Activated CD4-positive, alpha-beta T cell treated with anti-CD3 and anti-CD28 coated beads for 36 hours (primary cell): ENCODE data around the gene UBAP2L. TPM values are rescaled to one million over a fixed set of nuclear protein-coding genes. Genes with fewer than 3 reads are reported as not detected.

ENCODE experiments used
- ATAC-seq: fragments of 200-7000 bp; cut with Tn5 transposase; one replicate; pipeline ENCODE4 v1.10.0; 2021; ENCODE audit warnings: mild to moderate bottlenecking, moderate library complexity
- CTCF ChIA-PET: fragments of 350-600 bp; sonication (Branson Sonifier 250); formaldehyde crosslinking; loops from one replicate; lab custom pipeline; 2021; ENCODE audit warnings: antibody characterized with exemption; lab: Charles Lee
- POLR2A ChIA-PET: fragments of 350-600 bp; sonication (Branson Sonifier 250); formaldehyde crosslinking; loops from one replicate; lab custom pipeline; 2021; ENCODE audit warnings: antibody characterized with exemption, inconsistent platforms; lab: Charles Lee
- DNase-seq: peaks from one replicate; pipeline ENCODE4 v3.0.0-alpha.2; 2020
- H3K27ac Mint-ChIP-seq: one replicate; pipeline ENCODE4 v1.8.0; 2021; ENCODE audit warnings: mixed read lengths
- H3K27me3 Mint-ChIP-seq: one replicate; pipeline ENCODE4 v1.8.0; 2021; ENCODE audit warnings: mixed read lengths
- H3K36me3 Mint-ChIP-seq: one replicate; pipeline ENCODE4 v1.8.0; 2021; ENCODE audit warnings: low read depth, mixed read lengths
- H3K4me1 Mint-ChIP-seq: one replicate; pipeline ENCODE4 v1.8.0; 2021; ENCODE audit warnings: mixed read lengths
- H3K4me3 Mint-ChIP-seq: one replicate; pipeline ENCODE4 v1.8.0; 2021; ENCODE audit warnings: mild to moderate bottlenecking, moderate library complexity, mixed read lengths
- H3K9me3 Mint-ChIP-seq: one replicate; pipeline ENCODE4 v1.8.0; 2021; ENCODE audit warnings: low read depth, mixed read lengths
- intact Hi-C, 2 experiments: fragments of 100-400 bp; cut with DNase I in 1 of 2; cut with micrococcal nuclease in 1 of 2; formaldehyde crosslinking; loops; one replicate each; pipeline versions ENCODE4 v1.14.2 to v1.15.1; 2022 to 2024; cut with DNase I, micrococcal nuclease
- total RNA-seq, 2 experiments: library from RNA; stranded (reverse); gene quantifications; one replicate each; pipeline ENCODE4 v1.2.3, GENCODE V29; 2021

Gene UBAP2L
- total RNA-seq, 2 experiments from 2014 or later, result 205 to 255 TPM

DNA sequence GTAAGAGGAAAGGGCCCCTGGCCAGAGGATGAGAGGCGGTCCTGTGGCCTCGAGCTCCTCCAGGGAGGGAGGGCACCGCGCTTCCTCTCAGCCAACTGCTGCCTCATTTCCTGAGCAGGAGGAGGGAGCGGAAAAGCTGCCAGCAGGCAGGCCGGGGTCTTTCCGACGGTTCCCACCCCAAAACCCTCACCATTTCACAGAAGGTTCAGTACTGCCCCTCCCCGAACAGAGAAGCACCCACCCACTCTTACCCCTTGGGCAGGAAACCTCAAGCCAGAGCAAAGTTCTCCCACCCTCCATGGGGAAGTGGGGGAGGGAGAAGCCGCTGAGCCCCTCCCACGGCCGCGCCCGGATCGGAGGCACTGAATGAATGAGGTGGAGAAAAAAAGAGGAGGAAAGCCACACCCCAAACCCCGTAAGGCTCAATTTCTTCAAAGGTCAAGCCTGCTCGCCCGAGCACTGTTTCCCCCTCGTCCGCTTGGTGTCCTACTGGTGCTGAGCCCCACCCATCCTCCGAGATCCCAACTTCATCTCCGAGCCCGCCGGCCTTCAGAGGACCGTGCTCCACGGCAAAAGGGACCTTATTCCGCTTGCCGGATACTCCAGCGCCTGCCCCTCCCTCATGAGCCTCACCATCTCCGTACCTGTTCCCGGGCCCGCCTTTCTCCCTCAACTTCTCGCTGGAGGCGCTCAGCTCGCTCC, 38.3 kb upstream of the UBAP2L start:
- Mint-ChIP-seq H3K9me3 (no peaks in the 10 kb centered on the region), H3K36me3 (peaks cover 44% of the 10 kb centered on the region), H3K27me3 (no peaks in the 10 kb centered on the region), H3K4me3 (peak overlapping the region; percentile 99), H3K4me1 (peaks cover 47% of the 10 kb centered on the region), H3K27ac (peak overlapping the region; percentile 100)
- ChIA-PET CTCF (interaction anchor here (0.8 to 1.9 kb wide), 6 partner anchors 11 to 89 kb away, joined by 3 to 6 read pairs (median 4); a partner anchor contains a TSS), POLR2A (interaction anchor here (0.6 to 1.2 kb wide), 6 partner anchors 11 to 281 kb away, joined by 3 to 5 read pairs (median 4); partner anchors contain the start of gene RPS27)
- ATAC-seq, result peak; percentile 73
- intact Hi-C loops, result loop anchor here (1.0 to 10.0 kb wide), 18 partner anchors 11 to 819 kb away; partner anchors contain the start of genes HAX1 (in 2 of the 2), RPS27 (in 2 of the 2), UBAP2L (in 2 of the 2) and ATP8B2 (in 1 of the 2)
- peak; percentile 93 for DNase-seq

DNA sequence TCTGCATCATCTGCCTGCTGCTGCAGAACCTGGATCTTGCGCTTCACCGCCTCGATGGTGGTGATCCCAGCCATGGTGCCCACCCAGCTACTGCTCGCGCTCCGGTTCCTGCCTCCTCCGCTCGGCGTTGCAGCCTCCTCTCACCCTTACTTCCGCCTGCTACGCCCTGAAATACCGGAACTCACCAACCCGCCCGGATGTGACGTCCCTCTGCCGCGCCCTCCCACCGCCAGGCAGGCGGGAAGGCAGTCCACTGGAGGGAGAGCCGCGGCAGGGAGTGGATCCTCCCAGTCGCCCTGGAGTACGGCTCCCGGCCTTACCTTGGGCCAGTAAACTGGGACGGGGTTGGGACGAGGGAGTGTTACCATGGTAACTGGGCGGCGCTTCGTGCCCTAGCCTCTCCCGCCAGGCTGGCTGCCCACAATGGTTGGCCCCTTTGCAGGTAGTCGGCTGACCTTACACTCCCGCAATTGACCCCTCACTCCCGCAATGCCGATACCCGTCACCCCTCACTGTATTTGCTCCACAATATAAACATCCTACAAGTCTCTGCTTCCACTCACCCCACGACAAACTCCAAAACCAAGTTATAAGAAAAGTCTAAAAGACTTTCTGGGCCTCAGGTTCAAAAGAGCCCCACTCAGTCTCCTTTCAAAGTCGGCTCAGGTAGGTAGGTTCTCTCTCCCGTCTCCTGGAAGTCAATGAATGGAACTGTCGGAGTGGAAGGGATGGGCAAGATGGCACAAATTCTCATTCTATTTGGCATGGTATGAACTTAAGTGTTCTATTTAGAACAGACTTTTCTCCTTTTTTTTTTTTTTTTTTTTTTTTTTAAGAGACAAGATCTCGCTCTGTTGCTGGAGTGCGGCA, 37.5 kb upstream of the UBAP2L start:
- H3K4me3 Mint-ChIP-seq, result peak overlapping the region; percentile 99
- intact Hi-C loops, result loop anchor here (1.0 to 10.0 kb wide), 9 partner anchors 37 to 792 kb away; partner anchors contain the start of genes ATP8B2 (in 1 of the 2), CKS1B (in 1 of the 2), HAX1 (in 1 of the 2) and ILF2 (in 1 of the 2)
- peaks cover 39% of the 10 kb centered on the region for H3K4me1 Mint-ChIP-seq
- ChIA-PET POLR2A (interaction anchor here (0.6 to 0.7 kb wide), 2 partner anchors 41 to 1087 kb away, joined by 4 to 5 read pairs; no protein-coding TSS in a partner anchor), CTCF (interaction anchor here (1.0 to 1.6 kb wide), 4 partner anchors 26 to 203 kb away, joined by 3 to 5 read pairs (median 3); no protein-coding TSS in a partner anchor)
- ATAC-seq, result peak; percentile 72
- peaks cover 39% of the 10 kb centered on the region for H3K36me3 Mint-ChIP-seq
- peak overlapping the region; percentile 100 for H3K27ac Mint-ChIP-seq
- no peaks in the 10 kb centered on the region for H3K9me3 Mint-ChIP-seq
- H3K27me3 Mint-ChIP-seq, result no peaks in the 10 kb centered on the region
- DNase-seq, result peak; percentile 98

- intact Hi-C loops, result loop anchor here (1.0 to 10.0 kb wide), 8 partner anchors 13 to 789 kb away; partner anchors contain the start of genes CKS1B (in 1 of the 2), HAX1 (in 1 of the 2) and SHC1 (in 1 of the 2)
- H3K27me3 Mint-ChIP-seq, result no peaks in the 10 kb centered on the region
- no peak overlapping the region for H3K4me3 Mint-ChIP-seq
- ChIA-PET CTCF (interaction anchor here (1.0 kb wide), 2 partner anchors 27 to 150 kb away, joined by 3 read pairs; no protein-coding TSS in a partner anchor), POLR2A (no interaction called here)
- H3K4me1 Mint-ChIP-seq, result peaks cover 11% of the 10 kb centered on the region
- peaks cover 15% of the 10 kb centered on the region for H3K36me3 Mint-ChIP-seq
- H3K27ac Mint-ChIP-seq, result no peak overlapping the region
- peak; percentile 8 for ATAC-seq
- no peaks in the 10 kb centered on the region for H3K9me3 Mint-ChIP-seq
- DNase-seq, result peak; percentile 88
These were observed 34.6 kb upstream of the UBAP2L start for GRCh38 chr1:154186177-154186576.

GRCh38 chr1:154186852-154187501, 33.8 kb upstream of the UBAP2L start:
- no peak for ATAC-seq
- intact Hi-C loops, result loop anchor here (1.0 to 10.0 kb wide), 8 partner anchors 12 to 788 kb away; partner anchors contain the start of genes CKS1B (in 1 of the 2), HAX1 (in 1 of the 2) and SHC1 (in 1 of the 2)
- peaks cover 6% of the 10 kb centered on the region for H3K4me1 Mint-ChIP-seq
- CTCF ChIA-PET, result interaction anchor here (0.6 to 1.1 kb wide), 5 partner anchors 12 to 148 kb away, joined by 3 to 6 read pairs (median 4); partner anchors contain the start of gene HAX1
- no peaks in the 10 kb centered on the region for H3K9me3 Mint-ChIP-seq
- no peaks in the 10 kb centered on the region for H3K27me3 Mint-ChIP-seq
- H3K27ac Mint-ChIP-seq, result no peak overlapping the region
- no peak for DNase-seq
- H3K36me3 Mint-ChIP-seq, result peaks cover 7% of the 10 kb centered on the region
- no peak overlapping the region for H3K4me3 Mint-ChIP-seq
- POLR2A ChIA-PET, result no interaction called here

- DNase-seq, result no peak
- no peak for ATAC-seq
- Mint-ChIP-seq H3K4me3 (no peak overlapping the region), H3K9me3 (no peaks in the 10 kb centered on the region), H3K27me3 (peaks cover 9% of the 10 kb centered on the region), H3K36me3 (no peaks in the 10 kb centered on the region), H3K4me1 (peaks cover 7% of the 10 kb centered on the region), H3K27ac (no peak overlapping the region)
- ChIA-PET POLR2A (no interaction called here), CTCF (interaction anchor here (1.2 kb wide), 1 partner anchor 9 kb away, joined by 5 read pairs; no protein-coding TSS in a partner anchor)
- intact Hi-C loops, result no loop called here
These were observed 30.2 kb upstream of the UBAP2L start for GRCh38 chr1:154190550-154190949.

DNA sequence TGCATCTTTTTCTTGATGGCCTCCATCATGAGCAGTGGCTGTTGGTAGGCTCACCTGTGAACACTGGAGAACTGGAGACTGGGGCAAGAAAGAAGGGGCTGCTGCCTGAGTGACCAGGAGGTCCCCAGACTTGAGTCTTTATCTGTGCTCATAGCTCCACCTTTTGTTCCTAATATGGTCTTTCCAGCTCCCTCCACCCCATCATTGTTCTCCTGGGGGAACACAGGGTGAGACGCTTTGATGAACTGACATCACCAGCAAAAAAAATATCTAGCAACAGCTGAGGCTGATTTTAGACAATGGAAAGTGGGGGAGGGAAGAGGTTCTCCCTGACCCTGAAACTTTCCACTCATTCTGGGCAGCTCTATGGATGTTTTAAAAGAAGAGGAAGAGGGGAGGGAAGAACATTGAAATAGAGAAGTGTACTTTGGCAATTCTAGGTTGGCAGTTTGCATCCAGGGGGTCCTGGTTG, 28.7 kb upstream of the UBAP2L start, which contains the start of gene TPM3:
Gene TPM3, minus strand, starts transcription at position 111 of the 472 bp plus-strand sequence. Its CDS starts 82 bp downstream, at position 29.
- intact Hi-C loops, result no loop called here
- H3K36me3 Mint-ChIP-seq, result no peaks in the 10 kb centered on the region
- no peak within 1 kb of the TSS for H3K4me3 Mint-ChIP-seq
- CTCF ChIA-PET, result interaction anchor here (0.9 to 1.1 kb wide), 2 partner anchors 21 to 66 kb away, joined by 3 read pairs; no protein-coding TSS in a partner anchor
- POLR2A ChIA-PET, result no interaction called here
- H3K4me1 Mint-ChIP-seq, result peaks cover 3% of the 10 kb centered on the region
- DNase-seq (no peak), ATAC-seq (no peak)
- H3K27ac Mint-ChIP-seq, result no peak within 1 kb of the TSS
- no peaks in the 10 kb centered on the region for H3K9me3 Mint-ChIP-seq
- peaks cover 9% of the 10 kb centered on the region for H3K27me3 Mint-ChIP-seq

- Mint-ChIP-seq H3K9me3 (no peaks in the 10 kb centered on the region), H3K27ac (no peak overlapping the region), H3K4me1 (peaks cover 3% of the 10 kb centered on the region), H3K4me3 (no peak overlapping the region), H3K36me3 (no peaks in the 10 kb centered on the region), H3K27me3 (peaks cover 9% of the 10 kb centered on the region)
- intact Hi-C loops, result no loop called here
- no peak for ATAC-seq
- ChIA-PET CTCF (interaction anchor here (1.1 kb wide), 1 partner anchor 66 kb away, joined by 3 read pairs; no protein-coding TSS in a partner anchor), POLR2A (interaction anchor here (0.5 kb wide), 1 partner anchor 198 kb away, joined by 4 read pairs; no protein-coding TSS in a partner anchor)
- DNase-seq, result no peak
These were observed 28.3 kb upstream of the UBAP2L start for GRCh38 chr1:154192476-154192875.

DNA sequence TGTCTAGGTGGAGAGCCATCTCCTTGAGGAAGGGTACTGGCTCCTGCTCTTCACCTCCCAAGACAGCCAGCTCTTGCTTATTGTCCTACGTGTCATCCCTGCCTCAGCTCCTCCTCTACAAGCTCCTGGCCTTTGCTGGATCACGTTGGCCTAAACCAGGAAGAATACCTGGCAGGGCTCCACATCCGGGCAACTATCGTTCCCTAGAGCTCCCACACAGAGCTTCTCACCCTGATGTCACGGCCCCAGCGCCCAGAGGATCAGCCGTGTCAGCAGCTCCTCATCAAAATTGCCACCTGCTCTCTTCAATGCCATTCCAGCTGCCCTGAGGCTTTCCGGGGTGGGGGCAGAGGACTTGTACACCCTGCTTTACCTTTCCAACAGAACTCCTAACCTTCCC, 26.9 kb upstream of the UBAP2L start:
- Mint-ChIP-seq H3K36me3 (no peaks in the 10 kb centered on the region), H3K27me3 (peaks cover 9% of the 10 kb centered on the region), H3K4me3 (no peak overlapping the region), H3K27ac (no peak overlapping the region), H3K4me1 (peaks cover 3% of the 10 kb centered on the region), H3K9me3 (no peaks in the 10 kb centered on the region)
- POLR2A ChIA-PET, result no interaction called here
- intact Hi-C loops, result no loop called here
- ATAC-seq (no peak), DNase-seq (no peak)
- CTCF ChIA-PET, result interaction anchor here (0.5 to 2.1 kb wide), 9 partner anchors 11 to 301 kb away, joined by 3 to 10 read pairs (median 3); no protein-coding TSS in a partner anchor

GRCh38 chr1:154198756-154199562, 21.8 kb upstream of the UBAP2L start:
- Mint-ChIP-seq H3K27ac (no peak overlapping the region), H3K36me3 (no peaks in the 10 kb centered on the region), H3K9me3 (no peaks in the 10 kb centered on the region), H3K27me3 (peaks cover 3% of the 10 kb centered on the region), H3K4me3 (no peak overlapping the region), H3K4me1 (no peaks in the 10 kb centered on the region)
- ATAC-seq, result peak; percentile 77
- CTCF ChIA-PET, result interaction anchor here (0.6 to 2.6 kb wide), 27 partner anchors 8 to 627 kb away, joined by 3 to 27 read pairs (median 4); no protein-coding TSS in a partner anchor
- peak; percentile 62 for DNase-seq
- intact Hi-C loops, result loop anchor here (1.0 kb wide), 2 partner anchors 13 to 73 kb away; partner anchors contain the start of gene HAX1 (in 2 of the 2)
- POLR2A ChIA-PET, result interaction anchor here (0.6 kb wide), 1 partner anchor 199 kb away, joined by 3 read pairs; no protein-coding TSS in a partner anchor
